GM12801 (cell line): ENCODE measurements around the gene MXD4.

ENCODE experiments used
- TF ChIP-seq, protein P1 (sequence below): IDR thresholded peaks from one replicate; pipeline ENCODE4 v1.5.1; 2011; ENCODE audit warnings: control low read depth; ENCODE audit not compliant: insufficient read length; ENCODE audit errors: extremely low read depth

MXD4 gene

DNA sequence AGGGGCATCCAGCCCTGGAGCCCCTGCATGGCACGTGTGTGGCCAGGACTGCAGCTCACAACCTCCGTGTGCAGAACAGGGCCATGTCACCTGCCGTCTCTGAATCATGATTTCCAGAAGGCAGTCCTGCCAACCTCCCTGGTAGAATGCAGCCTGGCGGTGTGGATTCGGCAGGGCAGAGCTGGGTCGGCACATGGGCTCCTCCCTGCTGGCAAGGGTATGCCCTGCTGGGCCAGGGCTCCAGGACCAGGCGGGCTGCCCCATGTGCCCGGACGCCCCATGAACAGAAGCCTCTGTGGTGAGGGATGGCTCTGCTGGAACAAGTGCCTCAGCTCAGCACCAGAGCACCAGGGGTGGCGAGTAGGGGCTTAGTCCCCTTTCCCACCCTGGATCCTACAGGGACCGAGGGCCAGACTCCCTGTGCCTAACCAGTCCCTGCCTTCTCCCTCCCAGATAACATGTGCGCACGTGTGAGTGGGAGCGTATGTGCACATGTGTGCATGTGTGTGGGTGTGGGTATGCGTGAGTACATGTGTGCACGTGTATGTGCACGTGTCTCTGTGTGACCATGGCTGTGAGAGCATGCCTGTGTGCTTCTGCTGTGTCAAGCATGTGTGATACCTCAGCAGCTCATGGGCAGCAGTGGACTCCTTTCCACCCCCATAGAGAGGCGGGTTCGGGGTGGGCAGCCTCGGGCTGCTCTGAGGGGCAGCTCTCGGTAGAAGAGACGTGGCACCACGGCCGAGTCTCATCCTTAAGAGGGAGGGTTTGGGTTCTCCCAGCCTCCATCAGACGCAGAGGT is 10.3 kb upstream of the MXD4 start:
- TF ChIP-seq, protein P1, sequence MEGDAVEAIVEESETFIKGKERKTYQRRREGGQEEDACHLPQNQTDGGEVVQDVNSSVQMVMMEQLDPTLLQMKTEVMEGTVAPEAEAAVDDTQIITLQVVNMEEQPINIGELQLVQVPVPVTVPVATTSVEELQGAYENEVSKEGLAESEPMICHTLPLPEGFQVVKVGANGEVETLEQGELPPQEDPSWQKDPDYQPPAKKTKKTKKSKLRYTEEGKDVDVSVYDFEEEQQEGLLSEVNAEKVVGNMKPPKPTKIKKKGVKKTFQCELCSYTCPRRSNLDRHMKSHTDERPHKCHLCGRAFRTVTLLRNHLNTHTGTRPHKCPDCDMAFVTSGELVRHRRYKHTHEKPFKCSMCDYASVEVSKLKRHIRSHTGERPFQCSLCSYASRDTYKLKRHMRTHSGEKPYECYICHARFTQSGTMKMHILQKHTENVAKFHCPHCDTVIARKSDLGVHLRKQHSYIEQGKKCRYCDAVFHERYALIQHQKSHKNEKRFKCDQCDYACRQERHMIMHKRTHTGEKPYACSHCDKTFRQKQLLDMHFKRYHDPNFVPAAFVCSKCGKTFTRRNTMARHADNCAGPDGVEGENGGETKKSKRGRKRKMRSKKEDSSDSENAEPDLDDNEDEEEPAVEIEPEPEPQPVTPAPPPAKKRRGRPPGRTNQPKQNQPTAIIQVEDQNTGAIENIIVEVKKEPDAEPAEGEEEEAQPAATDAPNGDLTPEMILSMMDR, result no peak

DNA sequence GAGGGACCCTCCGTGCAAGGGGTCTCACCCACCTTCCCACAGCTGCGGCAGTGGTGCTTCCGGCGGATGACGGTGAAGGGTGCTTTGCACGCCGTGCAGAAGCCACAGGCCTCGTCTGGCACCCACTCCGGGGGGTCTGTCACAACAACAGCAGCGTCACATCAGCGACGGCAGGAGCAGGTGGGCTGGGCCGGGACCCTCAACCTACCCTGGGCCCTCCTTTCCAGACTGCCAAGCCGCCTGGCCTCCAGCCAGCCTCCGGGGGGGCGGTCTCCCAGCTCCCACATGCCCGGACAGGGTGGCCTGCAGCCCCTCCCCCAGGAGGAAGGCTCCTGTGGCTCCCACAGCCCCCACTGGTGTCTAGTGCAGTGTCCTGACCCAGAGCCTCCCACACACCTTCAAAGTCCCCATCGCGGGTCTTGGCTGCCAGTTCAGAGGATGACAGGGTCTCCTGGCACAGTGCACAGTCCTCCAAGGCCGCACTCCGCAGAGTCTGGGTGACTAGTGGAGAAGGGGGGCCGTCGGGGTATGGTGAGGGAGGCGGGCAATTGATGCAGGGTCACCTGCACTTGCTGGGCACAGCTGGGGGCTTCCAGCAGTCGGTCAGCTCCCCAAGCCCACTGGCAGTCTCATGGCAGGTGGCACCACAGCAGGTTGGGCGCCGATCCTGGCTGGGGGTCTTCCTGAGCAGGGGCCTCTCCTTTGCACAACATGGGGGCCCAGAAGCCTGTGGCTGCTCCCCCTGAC is 9.5 kb upstream of the MXD4 start:
- TF ChIP-seq, protein P1, result no peak

DNA sequence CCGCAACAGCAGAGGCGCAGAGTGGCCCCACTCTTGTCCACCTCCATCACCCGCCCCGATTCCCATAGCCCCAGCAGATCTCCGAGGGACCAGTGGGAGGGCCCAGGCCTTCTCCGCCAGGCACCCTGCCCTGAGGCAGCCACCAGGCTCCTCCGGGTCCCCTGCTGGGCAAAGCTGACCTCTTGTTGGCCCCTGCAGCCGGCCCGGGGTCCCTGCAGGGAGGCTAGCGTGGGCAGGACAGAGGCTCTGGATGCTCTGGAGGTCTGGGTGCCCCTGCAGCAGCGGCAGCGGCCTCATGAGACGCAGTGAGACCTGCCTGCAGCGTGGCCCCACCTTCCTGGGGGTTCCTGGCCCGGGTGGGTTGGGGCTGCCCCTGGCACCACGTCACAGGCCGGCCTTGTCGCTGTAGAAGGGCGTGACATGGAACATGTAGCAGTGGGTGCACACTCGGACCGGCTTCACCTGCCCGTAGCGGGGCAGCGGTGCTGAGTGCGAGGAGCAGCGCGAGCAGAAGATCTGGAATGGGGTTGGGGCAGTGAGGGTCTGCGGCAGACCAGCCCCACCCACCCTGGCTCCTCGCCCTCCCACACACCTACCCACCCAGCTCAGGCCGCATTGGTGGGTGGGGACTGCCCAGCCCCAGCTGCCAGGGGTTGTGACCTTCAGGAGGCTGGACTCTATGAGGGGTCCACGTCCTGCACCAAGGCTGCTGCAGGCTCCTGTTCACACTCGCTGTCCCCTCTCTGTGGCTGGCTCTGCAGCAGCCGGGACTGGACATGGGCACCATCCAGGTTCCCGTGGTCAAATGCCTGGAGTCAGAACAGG is 8.6 kb upstream of the MXD4 start:
- TF ChIP-seq, protein P1, result no peak

DNA sequence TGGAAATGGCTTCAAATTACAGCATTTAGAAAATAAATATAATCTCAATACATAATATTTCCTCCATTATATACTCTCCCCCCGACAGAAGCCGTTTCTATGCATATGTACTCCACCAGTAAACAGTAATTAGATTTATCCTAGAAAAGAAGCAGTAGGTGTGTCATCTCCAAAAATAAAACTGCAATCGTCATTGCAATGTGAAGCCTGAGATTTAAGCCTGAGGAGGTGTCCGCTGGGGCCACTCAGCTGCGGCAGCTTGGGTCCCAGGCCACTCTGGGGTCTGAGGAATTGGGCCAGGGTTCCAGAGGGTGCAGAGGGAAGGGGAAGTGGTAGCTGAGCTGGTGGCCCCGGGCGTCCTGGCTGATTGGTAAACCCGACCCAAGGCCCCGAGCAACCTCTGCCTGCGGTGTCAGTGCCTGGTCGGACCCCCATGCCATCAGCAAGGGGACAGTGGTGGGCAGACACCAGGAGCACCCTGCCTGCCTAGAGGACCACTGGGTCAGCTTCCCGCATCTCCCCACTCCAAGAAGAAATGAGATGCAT is 7.8 kb upstream of the MXD4 start:
- TF ChIP-seq, protein P1, result no peak

DNA sequence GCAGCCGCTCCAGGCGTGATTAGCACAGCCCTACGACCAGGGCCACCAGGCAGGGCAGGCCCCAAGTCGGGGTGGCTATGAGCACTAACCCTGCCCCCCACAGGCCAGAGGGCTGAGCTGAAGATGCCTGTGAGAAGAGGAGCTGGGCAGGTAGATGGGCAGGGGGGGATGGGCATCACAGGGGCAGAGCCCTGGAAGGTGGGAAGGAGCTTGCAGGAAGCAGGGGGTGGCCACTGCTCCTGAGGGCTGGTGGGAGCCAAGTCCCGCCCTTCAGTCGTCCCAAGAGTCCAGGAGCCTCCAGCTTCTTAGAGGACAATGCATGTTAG is 7.3 kb upstream of the MXD4 start:
- TF ChIP-seq, protein P1, result no peak

DNA sequence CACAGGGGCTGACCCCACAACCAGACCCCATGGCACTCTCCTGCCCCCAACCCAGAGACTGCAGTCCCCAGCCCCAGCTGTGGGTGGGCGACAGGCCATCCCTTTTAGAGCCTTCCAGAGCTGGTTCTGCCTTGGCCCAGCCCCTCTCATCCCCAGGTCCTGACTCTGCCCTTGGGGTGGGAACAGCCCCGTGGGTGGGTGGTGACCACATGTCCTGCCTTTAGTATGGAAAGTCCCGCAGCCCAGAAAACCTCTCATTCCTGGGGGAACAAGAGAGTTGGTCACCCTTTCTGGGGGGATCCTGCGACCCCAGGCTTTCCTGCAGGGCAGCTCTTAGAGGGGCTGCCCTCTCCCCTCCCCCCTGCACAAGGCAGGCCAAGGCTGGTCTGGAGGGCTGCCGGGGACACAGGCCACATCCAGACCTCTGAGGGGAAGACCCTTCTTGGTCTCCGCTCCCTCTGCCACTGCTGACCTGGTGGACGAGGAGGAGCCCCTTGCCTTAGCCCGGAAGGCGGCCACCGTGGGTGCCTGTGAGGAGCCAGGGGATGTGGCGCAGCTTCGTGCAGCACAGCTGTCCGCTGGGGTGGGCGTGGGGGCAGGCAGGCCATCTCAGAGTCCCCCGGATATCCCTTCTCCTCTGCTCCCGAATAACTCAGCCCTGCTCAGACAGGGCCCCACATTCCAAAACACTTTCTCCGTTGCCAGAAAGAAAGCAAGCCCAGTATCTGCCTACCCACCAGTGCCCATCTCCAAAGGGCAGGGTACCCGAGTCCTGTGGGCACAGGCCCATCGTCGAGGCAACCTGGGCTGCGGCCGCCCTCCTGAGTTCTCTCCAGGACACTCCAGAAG is 6.7 kb upstream of the MXD4 start:
- TF ChIP-seq, protein P1, result no peak
